K562 (cell line): ENCODE measurements around the gene SPON1. TPM values are rescaled to one million over a fixed set of nuclear protein-coding genes. Genes with fewer than 3 reads are reported as not detected.

ENCODE experiments used
- ATAC-seq: fragments of 200-7000 bp; cut with Tn5 transposase; 3 replicates; pipeline ENCODE4 v1.9.1; 2020; ENCODE audit warnings: moderate library complexity
- BruUV-seq: library from RNA; stranded (reverse); fragments of 400-500 nt; replicated peaks from 2 replicates; lab custom pipeline; 2021; lab: Mats Ljungman, UMichigan
- CTCF ChIA-PET: fragments of 300-600 bp; formaldehyde crosslinking; extraction: SDS; loops from one replicate; lab custom pipeline; 2021; ENCODE audit warnings: low intra/inter-chr PET ratio; lab: Yijun Ruan, JAX
- POLR2A ChIA-PET: fragments of 300-600, 350-650 bp; sonication (Branson Sonifier 250); formaldehyde crosslinking; extraction: SDS; loops from one replicate; lab custom pipeline; 2021; ENCODE audit warnings: antibody characterized with exemption, inconsistent platforms; lab: Yijun Ruan, JAX
- DNase-seq, 4 experiments: peaks; one replicate each; pipeline versions ENCODE4 v3.0.0 to v3.0.0-alpha.2; 2011 to 2018; ENCODE audit warnings: low spot score in 3 of 4, mixed read lengths in 3 of 4; ENCODE audit errors: extremely low read depth in 1 of 4
- FAIRE-seq: peaks from 2 replicates; lab custom pipeline; 2011; peaks lifted over from hg19 to GRCh38; lab: Jason Lieb, UNC
- H2AFZ ChIP-seq: 2 replicates; pipeline ENCODE4 v1.6.0; 2011; ENCODE audit warnings: low read depth, low read length, control low read depth, inconsistent platforms
- H3K27ac ChIP-seq: fragments of 200-600 bp; 3 replicates; pipeline ENCODE4 v1.8.0; 2011; ENCODE audit warnings: low read depth, mild to moderate bottlenecking, control low read depth, inconsistent platforms, low read length, moderate library complexity, mixed read lengths; ENCODE audit errors: extremely low read depth
- H3K27me3 ChIP-seq, 2 experiments: fragments of 300-600 bp in 1 of 2; 2 replicates in 1 of 2; 3 replicates in 1 of 2; pipeline versions ENCODE4 v1.6.0 to v1.8.0; 2011; ENCODE audit warnings: inconsistent platforms in 2 of 2, low read length in 2 of 2, mild to moderate bottlenecking in 1 of 2, mixed read lengths in 1 of 2, moderate library complexity in 1 of 2; ENCODE audit not compliant: control insufficient read depth in 2 of 2, insufficient read depth in 2 of 2
- H3K36me3 ChIP-seq: fragments of 300-600 bp; 3 replicates; pipeline ENCODE4 v1.8.0; 2011; ENCODE audit warnings: mild to moderate bottlenecking, low read length, inconsistent platforms; ENCODE audit not compliant: control insufficient read depth, insufficient read depth
- H3K4me1 ChIP-seq, 2 experiments: fragments of 200-600 bp in 1 of 2; replicated peaks in 1 of 2; 2 replicates in 1 of 2; 3 replicates in 1 of 2; pipeline versions ENCODE4 v1.5.1 to v1.8.0; 2011; ENCODE audit warnings: inconsistent platforms in 2 of 2, low read length in 2 of 2, mild to moderate bottlenecking in 1 of 2, mixed read lengths in 1 of 2, moderate library complexity in 1 of 2; ENCODE audit not compliant: control insufficient read depth in 2 of 2, insufficient read depth in 2 of 2
- H3K4me2 ChIP-seq: 2 replicates; pipeline ENCODE4 v1.6.1; 2011; ENCODE audit warnings: low read length, control low read depth, inconsistent platforms, mixed read lengths; ENCODE audit not compliant: insufficient read depth
- H3K4me3 ChIP-seq: fragments of 200-600 bp; sonication (generic), shearing (Covaris generic); 2 replicates; pipeline ENCODE4 v1.5.1; 2016; ENCODE audit warnings: control low read depth, inconsistent platforms
- H3K79me2 ChIP-seq: fragments of 200-600 bp; 3 replicates; pipeline ENCODE4 v1.8.0; 2011; ENCODE audit warnings: low read length, inconsistent platforms; ENCODE audit not compliant: control insufficient read depth, insufficient read depth
- H3K9ac ChIP-seq, 2 experiments: 2 replicates each; pipeline versions ENCODE4 v1.6.0 to v1.6.1; 2011; ENCODE audit warnings: low read depth in 2 of 2, low read length in 2 of 2, control low read depth in 1 of 2, inconsistent platforms in 1 of 2, mild to moderate bottlenecking in 1 of 2, mixed read lengths in 1 of 2; ENCODE audit not compliant: insufficient read depth in 1 of 2
- H3K9me1 ChIP-seq: one replicate; pipeline ENCODE4 v1.6.0; 2011; ENCODE audit warnings: inconsistent platforms, mild to moderate bottlenecking, low read length, moderate library complexity; ENCODE audit not compliant: control insufficient read depth, insufficient read depth
- H3K9me3 ChIP-seq: replicated peaks from 2 replicates; pipeline ENCODE4 v1.5.1; 2011; ENCODE audit warnings: low read depth, low read length, inconsistent platforms; ENCODE audit not compliant: control insufficient read depth, insufficient read depth
- H4K20me1 ChIP-seq: replicated peaks from 2 replicates; pipeline ENCODE4 v1.6.1; 2011; ENCODE audit warnings: low read length, inconsistent platforms, mixed read lengths; ENCODE audit not compliant: control insufficient read depth, insufficient read depth
- CHD2 ChIP-seq: IDR thresholded peaks from 2 replicates; pipeline ENCODE4 v1.6.1; 2011; ENCODE audit warnings: low read depth, low read length
- ELF4 ChIP-seq: fragments of 450-650 bp; formaldehyde crosslinking; IDR thresholded peaks from 2 replicates; pipeline ENCODE4 v1.4.0; 2022; ENCODE audit warnings: missing genetic modification characterization
- FOXJ2 ChIP-seq: fragments of 200-800 bp; sonication (Bioruptor generic); IDR thresholded peaks from 2 replicates; pipeline ENCODE4 v1.6.1; 2016; ENCODE audit warnings: missing genetic modification characterization, missing compliant biosample characterization
- GATA2 ChIP-seq: sonication (generic); formaldehyde crosslinking; IDR thresholded peaks from 2 replicates; pipeline ENCODE4 v1.4.0; 2020; ENCODE audit warnings: mild to moderate bottlenecking, missing genetic modification reagents
- HNRNPK ChIP-seq: fragments of 200-400 bp; formaldehyde crosslinking; IDR thresholded peaks from one replicate; pipeline ENCODE4 v1.6.1; 2018; ENCODE audit warnings: mild to moderate bottlenecking, low read depth, low read length; ENCODE audit not compliant: poor library complexity, severe bottlenecking
- IRF9 ChIP-seq: fragments of 450-650 bp; IDR thresholded peaks from 2 replicates; pipeline ENCODE4 v1.6.1; 2016; ENCODE audit warnings: missing biosample characterization, missing genetic modification characterization
- KAT2B ChIP-seq: IDR thresholded peaks from one replicate; pipeline ENCODE4 v1.6.1; 2012; ENCODE audit warnings: low read depth, mild to moderate bottlenecking, control low read depth, inconsistent platforms, low read length, moderate library complexity
- PHF20 ChIP-seq: fragments of 450-650 bp; IDR thresholded peaks from 2 replicates; pipeline ENCODE4 v1.6.1; 2018; ENCODE audit not compliant: partially characterized antibody
- RBM14 ChIP-seq: fragments of 200-400 bp; formaldehyde crosslinking; IDR thresholded peaks from 2 replicates; pipeline ENCODE4 v1.6.1; 2018; ENCODE audit warnings: low read depth, mild to moderate bottlenecking, low read length, moderate library complexity, borderline replicate concordance; ENCODE audit not compliant: insufficient read depth
- TAL1 ChIP-seq: fragments of 450-650 bp; IDR thresholded peaks from 2 replicates; pipeline ENCODE4 v1.6.1; 2016; ENCODE audit warnings: mild to moderate bottlenecking
- TCF3 ChIP-seq: sonication (generic); formaldehyde crosslinking; IDR thresholded peaks from 2 replicates; pipeline ENCODE4 v1.4.0; 2020; ENCODE audit warnings: mild to moderate bottlenecking, missing genetic modification reagents
- USF1 ChIP-seq: sonication (generic); formaldehyde crosslinking; IDR thresholded peaks from 2 replicates; pipeline ENCODE4 v1.9.0; 2022; ENCODE audit warnings: mild to moderate bottlenecking, missing genetic modification reagents
- VEZF1 ChIP-seq: fragments of 200-800 bp; sonication (Bioruptor generic); IDR thresholded peaks from 2 replicates; pipeline ENCODE4 v1.6.1; 2017; ENCODE audit warnings: missing genetic modification characterization, missing compliant biosample characterization
- ZEB2 ChIP-seq: fragments of 450-650 bp; IDR thresholded peaks from 2 replicates; pipeline ENCODE4 v1.6.1; 2016
- ZNF311 ChIP-seq: fragments of 250-450 bp; sonication (Bioruptor Pico); IDR thresholded peaks from 2 replicates; pipeline ENCODE4 v1.4.0; 2020; ENCODE audit warnings: mild to moderate bottlenecking, moderate library complexity
- WGBS: fragments of 100-300 bp; shearing (Covaris generic); methylation state at CpG from one replicate; pipeline ENCODE4 v1.1.6; 2016; ENCODE audit warnings: low coverage, mixed read lengths; ENCODE audit not compliant: insufficient coverage; ENCODE audit errors: missing lambda C conversion rate; 5-methylcytosine and 5-hydroxymethylcytosine counted together
- in situ Hi-C: fragments of 300-500 bp; cut with MboI; formaldehyde crosslinking; loops from 4 replicates; pipeline ENCODE4 v1.15.0; 2018; ENCODE audit warnings: inconsistent platforms, mixed read lengths
- intact Hi-C: fragments of 100-400 bp; cut with micrococcal nuclease; formaldehyde crosslinking; loops from 2 replicates; pipeline ENCODE4 v1.14.2; 2022
- polyA plus RNA-seq, 8 experiments: library from polyadenylated mRNA; depleted of rRNA in 4 of 8; stranded (reverse) in 5 of 8; unstranded in 3 of 8; fragments of >200 nt; fragmentation: Nextera tagmentation in 2 of 8; fragmentation: Illumina TruSeq in 1 of 8; extraction: Ambion mirVana in 2 of 8; extraction: Trizol in 1 of 8; gene quantifications; 2 replicates each; pipeline versions ENCODE4 v1.2.1 to v1.2.3, GENCODE V29; 2011 to 2014; ENCODE audit warnings: inconsistent platforms in 1 of 8, missing spikeins in 1 of 8
- total RNA-seq, 7 experiments: library from RNA; depleted of rRNA in 6 of 7; stranded (reverse); fragments of >200 nt in 6 of 7; fragmentation: Illumina TruSeq in 2 of 7; extraction: Trizol in 2 of 7; gene quantifications; 2 replicates each; pipeline versions ENCODE4 v1.2.1 to v1.2.3, GENCODE V29; 2011 to 2021; ENCODE audit warnings: low replicate concordance in 1 of 7

The SPON1 gene
- total and polyA plus RNA-seq, 9 of the 15 experiments (the other 6 are each of a cell fraction or from before 2014, with no cell fraction given) = 0.04 to 0.06 TPM; not detected in 7

GRCh38 chr11:13963949-13964770, 1.6 kb downstream of the SPON1 start:
- Histone ChIP-seq H3K9ac (no peak overlapping the region), H3K27me3 (peaks cover 24 to 54% of the 10 kb centered on the region in 2 experiments), H3K9me3 (no peaks in the 10 kb centered on the region), H3K9me1 (no peaks in the 10 kb centered on the region), H3K4me3 (no peak overlapping the region), H3K4me2 (no peak overlapping the region), H4K20me1 (no peaks in the 10 kb centered on the region), H3K79me2 (no peaks in the 10 kb centered on the region), H3K36me3 (no peaks in the 10 kb centered on the region), H3K4me1 (peaks cover 0 to 19% of the 10 kb centered on the region in 2 experiments; a peak in 1 of 5 replicates), H2AFZ (no peak overlapping the region), H3K27ac (no peak overlapping the region)
- ATAC-seq (no peak), DNase-seq (no peak), FAIRE-seq (no peak)
- ChIA-PET POLR2A (interaction anchor here (0.6 to 0.7 kb wide), 2 partner anchors 10 to 268 kb away, joined by 3 read pairs; no protein-coding TSS in a partner anchor), CTCF (no interaction called here)
- intact Hi-C loops = no loop called here
- in situ Hi-C loops = no loop called here
- 7% methylated on average over 46 of the region's 62 CpGs for WGBS
- BruUV-seq = no TSS peak
- TF ChIP-seq VEZF1 = no peak
- TF ChIP-seq ZEB2 = no peak
- TF ChIP-seq KAT2B = no peak
- TF ChIP-seq RBM14 = no peak
- no peak for TF ChIP-seq FOXJ2 (tag)
- TF ChIP-seq HNRNPK = no peak
- no peak for TF ChIP-seq IRF9 (tag)
- TF ChIP-seq TCF3 (CRISPR knock-in tag) = no peak
- TF ChIP-seq ZNF311 = no peak
- no peak for TF ChIP-seq ELF4 (CRISPR knock-in tag)
- no peak for TF ChIP-seq TAL1
- no peak for TF ChIP-seq PHF20
- no peak for TF ChIP-seq GATA2 (CRISPR knock-in tag)
- TF ChIP-seq CHD2 = no peak
- TF ChIP-seq USF1 (CRISPR knock-in tag) = no peak
